Measurements from ENCODE around the gene GAA.
A peak's percentile ranks its signal among the peaks of the same experiment; 100 is the strongest.

The GAA gene

DNA sequence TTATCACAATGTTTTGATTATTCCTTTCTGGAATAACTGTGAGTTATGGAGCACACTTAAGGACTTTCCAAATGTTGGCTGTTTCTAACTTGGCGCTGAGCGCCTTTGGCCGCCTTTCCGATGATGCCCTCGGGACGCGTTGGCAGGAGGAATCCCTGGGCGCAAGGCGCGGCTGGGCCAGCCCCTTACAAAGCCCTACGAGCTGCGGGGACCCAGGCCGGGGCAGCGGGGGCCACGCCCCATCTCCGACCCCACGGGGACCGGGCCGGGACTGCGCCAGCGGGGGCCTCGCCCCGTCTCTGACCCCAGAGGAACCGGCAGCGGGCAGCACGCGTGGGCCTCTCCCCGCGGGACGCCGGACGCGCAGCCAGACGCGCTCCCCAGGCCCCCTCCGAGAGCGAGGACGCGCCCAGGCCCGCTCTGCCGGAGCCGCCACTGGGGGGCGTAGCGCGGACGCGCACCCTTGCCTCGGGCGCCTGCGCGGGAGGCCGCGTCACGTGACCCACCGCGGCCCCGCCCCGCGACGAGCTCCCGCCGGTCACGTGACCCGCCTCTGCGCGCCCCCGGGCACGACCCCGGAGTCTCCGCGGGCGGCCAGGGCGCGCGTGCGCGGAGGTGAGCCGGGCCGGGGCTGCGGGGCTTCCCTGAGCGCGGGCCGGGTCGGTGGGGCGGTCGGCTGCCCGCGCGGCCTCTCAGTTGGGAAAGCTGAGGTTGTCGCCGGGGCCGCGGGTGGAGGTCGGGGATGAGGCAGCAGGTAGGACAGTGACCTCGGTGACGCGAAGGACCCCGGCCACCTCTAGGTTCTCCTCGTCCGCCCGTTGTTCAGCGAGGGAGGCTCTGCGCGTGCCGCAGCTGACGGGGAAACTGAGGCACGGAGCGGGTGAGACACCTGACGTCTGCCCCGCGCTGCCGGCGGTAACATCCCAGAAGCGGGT is at the start of gene GAA:
Gene GAA (plus strand): TSS at position 571 of the 935 bp plus-strand sequence. CDS start 3,006 bp downstream, outside the sequence.
- H3K4me3 ChIP-seq (ENCODE audit: low read depth, low read length), result peak within 1 kb of the TSS; percentile 81

DNA sequence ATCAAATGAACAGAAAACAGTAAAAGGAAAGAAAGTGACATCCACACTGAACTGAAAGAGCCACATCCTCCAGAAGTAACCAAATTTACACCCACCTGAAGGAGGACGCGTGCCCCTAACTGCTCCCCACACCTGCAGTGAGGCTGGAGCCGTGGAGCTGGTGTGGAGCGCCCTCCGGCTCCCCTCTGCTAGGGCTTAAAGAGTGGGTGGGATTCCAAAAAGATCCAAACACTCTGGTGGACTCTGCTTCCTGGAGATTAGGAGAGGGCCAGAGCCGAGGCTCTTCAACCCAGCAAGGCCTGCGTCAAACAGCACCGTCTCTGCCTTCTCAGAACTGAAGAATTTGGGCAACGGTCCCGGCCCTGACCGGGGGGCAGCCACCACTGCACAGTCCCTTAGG is 49.7 kb upstream of the GAA start:
- no peak overlapping the region for H3K4me3 ChIP-seq (ENCODE audit: low read depth, low read length)

DNA sequence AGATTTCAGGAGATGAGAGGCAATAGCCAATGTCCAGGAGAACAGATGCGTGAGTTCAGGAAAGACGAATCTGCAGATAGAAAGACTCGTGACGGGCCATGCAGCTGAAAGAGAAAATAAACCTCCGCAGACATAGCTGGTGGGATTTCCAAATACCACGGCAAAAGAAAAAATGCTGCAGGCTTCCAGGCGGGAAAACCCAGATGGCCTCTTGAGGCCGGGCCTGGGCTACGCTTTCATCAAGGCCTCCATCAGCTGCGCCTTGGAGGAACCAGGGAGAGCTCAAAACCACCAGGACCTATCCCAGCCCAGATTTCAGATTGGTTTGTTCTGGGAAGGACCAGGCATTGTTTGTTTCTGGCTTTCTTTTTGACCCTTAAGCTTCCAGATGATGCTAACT is 48.3 kb upstream of the GAA start:
- no peak overlapping the region for H3K4me3 ChIP-seq (ENCODE audit: low read depth, low read length)

DNA sequence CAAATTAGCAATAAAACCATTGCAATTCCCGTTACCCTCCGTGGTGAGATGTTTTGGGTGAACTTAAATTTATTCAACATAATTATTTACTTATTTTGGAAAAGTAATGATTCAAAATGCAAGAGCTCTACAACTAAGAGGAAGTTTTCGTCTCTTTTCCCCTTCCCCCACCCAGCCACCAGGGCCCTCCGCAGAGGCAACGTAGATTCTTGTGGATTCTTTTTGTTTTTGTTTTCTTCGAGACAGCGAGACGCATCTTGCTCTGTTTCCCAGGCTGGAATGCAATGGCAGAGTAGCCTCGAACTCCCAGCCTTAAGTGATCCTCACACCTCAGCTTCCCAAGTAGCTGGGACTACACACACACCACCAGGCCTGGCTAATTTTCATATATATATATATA is 45.8 kb upstream of the GAA start:
- no peak overlapping the region for H3K4me3 ChIP-seq (ENCODE audit: low read depth, low read length)

DNA sequence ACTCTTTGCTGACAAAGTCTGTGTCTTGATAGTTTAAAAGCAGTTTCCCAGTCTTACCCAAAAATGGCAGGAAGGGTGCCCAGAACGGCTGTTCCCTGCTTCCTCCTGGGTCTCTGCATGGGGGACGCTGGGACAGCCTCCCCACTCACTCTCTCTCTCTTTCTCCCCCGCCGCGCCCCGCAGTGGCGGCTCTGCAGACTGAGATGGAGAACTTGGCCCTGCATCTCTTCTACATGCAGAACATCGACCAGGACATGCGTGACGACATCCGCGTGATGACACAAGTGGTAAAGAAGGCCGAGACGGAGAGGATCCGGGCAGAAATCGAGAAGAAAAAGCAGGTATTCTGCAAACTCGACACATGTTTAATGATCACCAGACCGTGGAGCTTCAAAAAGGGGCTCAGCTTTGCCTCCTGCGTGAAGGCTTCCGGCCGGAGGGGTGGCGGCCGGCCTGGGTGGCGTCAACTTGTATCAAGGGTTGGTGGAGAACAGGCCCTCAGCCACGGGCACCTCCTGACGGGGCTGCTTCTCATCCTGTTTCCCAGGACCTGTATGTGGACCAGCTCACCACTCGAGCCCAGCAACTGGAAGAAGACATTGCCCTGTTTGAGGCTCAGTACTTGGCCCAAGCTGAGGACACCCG is 42.9 kb upstream of the GAA start:
- no peak overlapping the region for H3K4me3 ChIP-seq (ENCODE audit: low read depth, low read length)

DNA sequence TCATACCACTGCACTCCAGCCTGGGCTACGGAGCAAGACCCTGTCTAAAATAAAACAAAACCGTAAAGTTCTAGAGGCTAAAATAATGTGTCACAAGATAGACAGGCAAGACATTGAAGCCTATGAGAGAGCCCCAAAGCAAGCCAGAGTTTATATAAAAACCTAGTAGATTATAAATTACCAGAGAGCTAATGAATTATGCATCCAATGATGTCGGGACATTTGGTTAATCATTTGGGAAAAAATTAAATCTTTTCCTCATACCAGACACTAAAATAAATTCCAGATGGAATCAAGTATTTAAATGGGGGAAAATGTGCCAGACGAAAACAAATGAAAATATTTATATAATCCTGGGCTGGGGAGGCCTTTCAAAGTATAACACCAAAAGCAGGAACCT is 40.7 kb upstream of the GAA start:
- H3K4me3 ChIP-seq (ENCODE audit: low read depth, low read length), result no peak overlapping the region

DNA sequence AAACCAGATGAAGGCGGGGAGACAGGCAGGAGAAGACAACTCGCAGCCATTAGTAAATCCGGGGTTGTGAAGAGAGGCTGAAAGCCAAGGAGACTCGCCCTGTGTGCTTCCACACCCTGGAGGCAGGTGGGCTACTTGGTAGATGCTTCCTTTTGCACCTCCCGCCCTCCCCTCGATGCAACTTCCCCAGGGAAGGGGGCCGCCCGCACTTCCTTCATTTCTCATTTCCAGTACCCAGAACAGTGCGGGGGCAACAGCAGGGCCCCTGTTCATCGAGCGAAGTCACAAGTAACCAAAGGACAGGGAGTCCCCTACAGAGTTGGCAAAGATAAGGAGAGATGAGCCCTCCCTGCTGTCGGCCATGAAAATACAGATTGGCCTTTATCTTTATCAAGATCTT is 40.0 kb upstream of the GAA start:
- H3K4me3 ChIP-seq (ENCODE audit: low read depth, low read length), result no peak overlapping the region

DNA sequence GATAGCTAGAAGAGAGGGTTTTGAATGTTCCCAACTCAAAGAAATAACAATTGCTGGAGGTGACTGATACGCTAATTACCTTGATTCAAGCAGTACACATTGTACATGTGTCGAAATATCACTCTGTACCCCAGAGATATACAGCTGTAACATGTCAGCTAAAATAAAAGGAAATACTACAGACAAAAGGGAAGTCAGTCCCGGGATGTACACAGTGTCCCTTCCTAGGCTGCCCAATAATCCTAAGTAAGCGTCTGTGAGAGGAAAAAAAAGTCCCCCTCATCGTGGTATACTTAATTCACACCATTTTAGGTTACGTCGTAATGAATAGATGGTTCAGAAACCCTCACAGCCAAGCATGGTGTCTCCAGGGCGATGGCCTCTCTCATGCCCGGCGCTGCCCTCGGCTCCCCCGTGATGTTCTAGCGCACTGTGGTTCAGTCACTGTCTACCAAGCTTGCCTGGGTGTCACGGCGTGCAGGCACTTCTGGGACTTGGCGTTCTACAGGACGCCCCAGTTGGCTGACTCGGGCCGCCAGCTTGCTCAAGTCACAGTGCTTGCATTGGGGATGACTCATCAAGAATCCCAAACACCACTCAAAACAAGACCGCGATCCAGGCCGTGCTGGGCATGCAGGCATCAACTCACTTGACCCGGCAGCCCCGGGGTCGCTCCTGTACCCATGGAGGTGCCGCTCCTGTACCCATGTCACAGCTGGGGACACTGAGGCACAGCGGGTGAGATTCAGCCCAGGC is 37.4 kb upstream of the GAA start:
- no peak overlapping the region for H3K4me3 ChIP-seq (ENCODE audit: low read depth, low read length)

DNA sequence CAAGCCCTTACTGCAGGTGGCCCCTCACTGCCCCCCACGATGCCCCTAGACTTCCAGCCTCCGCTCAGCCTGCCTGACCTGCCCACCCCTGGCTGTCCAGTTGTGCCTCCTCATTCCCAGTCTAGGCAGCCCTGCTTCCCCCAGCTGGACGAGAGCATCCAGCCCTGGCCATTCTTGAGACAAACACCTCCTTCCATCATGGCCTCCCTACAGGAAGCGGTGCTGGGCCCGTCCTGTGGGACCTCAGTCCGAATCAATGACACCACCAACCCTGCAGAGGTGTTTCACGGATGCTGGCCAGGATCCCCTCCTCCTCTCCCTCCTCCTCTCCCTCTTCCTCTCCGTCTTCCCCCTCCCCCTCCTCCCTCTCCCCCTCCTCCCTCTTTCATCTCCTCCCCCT is 36.7 kb upstream of the GAA start:
- no peak overlapping the region for H3K4me3 ChIP-seq (ENCODE audit: low read depth, low read length)

DNA sequence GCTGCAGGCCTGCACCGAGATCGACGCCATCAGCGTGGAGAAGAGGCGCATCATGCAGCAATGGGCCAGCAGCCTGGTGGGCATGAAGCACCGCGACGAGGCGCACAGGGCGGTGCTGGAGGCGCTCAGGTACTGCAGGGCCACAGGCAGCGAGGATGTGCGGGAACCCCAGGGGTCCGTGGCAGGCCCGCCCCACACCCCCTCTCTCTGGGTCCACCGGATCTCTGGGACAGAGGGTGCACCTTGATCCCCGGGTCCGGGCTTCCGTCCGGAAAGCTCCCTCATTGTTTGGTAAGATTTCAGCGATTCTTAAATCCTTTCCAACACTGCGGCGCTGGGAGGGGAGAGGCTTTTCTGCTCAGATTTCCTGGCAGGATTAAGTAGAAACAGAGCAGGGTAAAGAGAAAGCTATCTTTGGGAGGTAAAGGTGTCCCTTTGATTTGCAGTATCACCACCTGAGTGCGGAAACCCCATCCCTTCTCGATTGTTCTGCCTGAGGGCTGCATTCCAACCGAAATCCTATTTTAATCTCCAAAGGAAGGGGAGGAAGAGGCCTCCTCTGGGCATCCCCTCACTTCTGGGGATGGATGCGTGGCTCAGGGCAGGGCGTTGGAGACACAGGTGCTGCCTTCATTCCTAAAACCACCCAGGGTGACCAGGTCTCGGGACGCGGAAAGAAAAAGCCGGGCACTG is 35.8 kb upstream of the GAA start:
- H3K4me3 ChIP-seq (ENCODE audit: low read depth, low read length), result no peak overlapping the region

DNA sequence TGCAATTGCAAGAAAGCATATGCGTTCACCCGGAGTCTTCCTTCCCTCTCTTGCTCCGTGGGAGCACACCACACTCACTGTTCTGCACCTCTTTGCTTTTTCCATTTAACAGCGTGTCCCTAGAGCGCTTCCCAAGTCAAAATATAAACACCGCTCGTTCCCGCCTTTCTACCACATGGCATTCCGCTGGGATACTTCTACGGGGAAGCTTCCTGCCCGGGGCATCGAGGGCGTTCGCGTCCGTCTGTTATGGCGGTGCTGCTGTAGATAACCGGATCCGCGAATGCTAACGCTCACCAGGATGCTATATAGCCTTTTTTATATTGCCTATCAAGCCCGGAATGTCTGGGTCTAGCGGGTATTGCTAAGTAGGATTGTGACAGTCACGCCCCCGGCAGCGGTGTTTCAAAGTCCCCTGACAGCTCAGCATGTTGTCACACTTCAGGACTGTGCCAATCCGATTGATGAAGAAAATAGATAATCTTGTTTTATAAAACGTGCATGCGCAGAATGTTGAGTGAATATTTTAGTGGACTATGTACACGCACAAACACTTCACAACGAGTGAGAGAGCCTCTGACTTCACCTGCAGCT is 33.9 kb upstream of the GAA start:
- no peak overlapping the region for H3K4me3 ChIP-seq (ENCODE audit: low read depth, low read length)

DNA sequence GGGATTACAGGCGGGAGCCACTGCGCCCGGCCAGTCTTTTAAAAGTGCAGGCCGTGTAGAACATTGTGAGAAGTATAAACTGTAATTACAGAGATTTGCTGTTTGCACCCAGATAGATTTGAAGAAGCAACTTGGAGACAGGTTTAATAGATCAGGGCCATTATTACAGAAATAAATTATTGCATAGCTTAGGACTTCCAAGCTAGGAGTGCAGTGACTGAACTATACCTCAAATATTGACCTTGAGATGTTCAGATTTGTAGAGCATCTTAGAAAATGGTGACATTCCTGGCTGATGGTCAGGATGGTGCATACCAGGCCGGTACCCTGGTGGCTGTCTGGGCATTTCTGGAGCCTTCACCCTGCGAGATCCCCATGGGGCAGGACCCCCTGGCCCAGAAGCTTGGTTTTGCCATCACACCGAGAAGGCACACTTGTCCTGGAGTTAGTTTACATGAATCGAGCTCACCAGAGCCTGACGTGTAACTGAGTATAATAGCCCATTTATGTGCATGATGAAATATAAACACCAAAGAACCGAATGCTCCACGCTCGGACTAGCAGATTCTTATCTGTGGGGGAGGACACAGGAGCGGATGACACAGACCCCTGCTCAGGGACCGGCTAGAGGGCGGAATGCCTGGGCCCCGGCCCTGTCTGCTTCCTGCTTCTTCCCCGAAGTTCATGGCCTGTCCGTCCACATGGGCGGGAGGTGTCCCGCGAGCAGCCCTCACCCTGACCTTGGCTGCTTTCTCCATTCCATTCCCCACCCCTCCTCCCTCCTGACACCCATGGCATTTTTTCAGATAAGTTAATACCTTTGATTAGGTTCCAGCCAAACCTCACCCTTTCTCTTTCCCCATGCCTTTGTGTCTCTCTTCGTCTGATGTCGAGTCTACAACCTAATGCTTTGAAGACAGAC is 32.8 kb upstream of the GAA start:
- H3K4me3 ChIP-seq (ENCODE audit: low read depth, low read length), result no peak overlapping the region

DNA sequence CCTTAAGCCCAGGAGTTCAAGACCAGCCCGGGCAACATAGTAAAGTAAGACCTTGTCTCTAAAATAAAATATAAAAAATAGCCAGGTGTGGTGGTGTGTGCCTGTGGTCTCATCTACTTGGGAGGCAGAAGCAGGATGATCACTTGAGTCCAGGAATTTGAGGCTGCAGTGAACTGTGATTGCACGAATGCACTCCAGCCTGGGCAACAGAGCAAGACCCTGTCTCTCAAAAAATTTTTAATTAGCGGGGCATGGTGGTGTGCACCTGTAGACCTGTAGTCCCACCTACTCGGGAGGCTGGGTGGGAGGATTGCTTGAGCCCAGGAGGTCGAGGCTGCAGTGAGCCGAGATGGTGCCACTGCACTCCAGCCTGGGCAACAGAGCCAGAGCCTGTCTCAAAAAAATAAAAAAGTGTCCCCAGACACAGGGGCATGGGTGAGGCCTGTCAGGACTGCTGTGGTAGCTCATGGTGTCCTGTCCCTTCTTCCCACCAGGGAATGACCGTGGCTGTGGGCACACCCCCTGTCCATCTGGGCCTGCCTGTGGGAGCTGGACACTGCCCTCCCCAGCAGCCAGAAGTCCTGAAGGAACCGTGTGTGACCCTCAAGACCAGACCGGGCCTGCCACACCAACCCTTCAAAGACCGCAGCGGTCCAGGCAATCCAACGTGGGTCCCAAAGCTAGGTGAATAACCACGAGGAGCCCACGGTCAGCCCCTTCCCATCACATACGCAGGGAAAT is 30.8 kb upstream of the GAA start:
- no peak overlapping the region for H3K4me3 ChIP-seq (ENCODE audit: low read depth, low read length)

DNA sequence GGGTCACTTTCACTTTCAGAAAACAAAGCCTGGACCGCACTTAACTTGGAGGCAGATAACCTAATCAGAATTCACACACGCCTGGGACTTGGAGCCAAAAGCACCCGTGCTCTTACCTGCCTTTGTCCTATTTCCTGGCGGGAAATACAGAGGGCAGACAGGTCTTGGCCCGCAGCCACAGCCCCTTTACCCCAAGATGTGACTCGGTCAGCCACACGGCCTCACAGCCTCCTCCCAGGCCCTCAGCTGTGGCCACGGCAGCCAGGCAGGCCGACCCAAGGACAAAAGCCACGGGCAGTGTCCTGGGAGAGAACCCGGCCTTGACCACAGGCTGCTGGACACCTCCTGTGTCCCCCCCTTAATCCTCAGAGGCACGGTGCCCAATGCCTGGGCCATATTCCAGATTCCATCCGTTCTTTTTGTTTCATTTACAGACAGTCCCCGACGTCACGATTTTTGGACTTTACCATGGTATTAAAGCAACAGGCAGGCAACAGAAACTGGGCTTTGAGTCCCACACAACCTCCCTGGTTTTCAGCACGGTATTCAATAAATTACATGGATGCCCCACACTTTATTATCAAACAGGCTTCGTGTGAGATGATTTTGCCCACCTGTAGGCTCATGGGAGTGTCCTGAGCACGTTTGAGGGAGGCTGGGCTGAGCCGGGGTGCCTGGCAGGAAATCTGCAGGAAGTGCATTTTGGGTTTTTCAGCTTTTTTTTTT is 30.1 kb upstream of the GAA start:
- H3K4me3 ChIP-seq (ENCODE audit: low read depth, low read length), result no peak overlapping the region

DNA sequence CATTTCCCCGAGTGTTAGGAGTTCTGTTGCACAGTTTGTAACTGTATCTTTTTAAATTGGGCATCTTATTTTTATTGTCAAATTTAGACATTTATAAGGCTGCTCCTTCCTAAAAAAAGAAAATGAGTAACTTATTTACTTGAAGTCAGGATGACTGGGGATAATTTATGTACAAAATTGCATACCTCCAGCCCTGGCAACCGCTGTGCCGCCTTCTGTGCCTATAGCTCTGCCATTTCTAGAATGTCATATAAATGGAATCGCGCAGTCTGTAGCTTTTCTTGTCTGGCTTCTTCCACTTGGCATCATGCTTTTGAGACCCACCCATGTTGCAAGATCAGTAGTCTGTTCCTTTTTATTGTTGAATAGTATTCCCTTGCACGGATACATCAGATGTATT is 29.0 kb upstream of the GAA start:
- H3K4me3 ChIP-seq (ENCODE audit: low read depth, low read length), result no peak overlapping the region

DNA sequence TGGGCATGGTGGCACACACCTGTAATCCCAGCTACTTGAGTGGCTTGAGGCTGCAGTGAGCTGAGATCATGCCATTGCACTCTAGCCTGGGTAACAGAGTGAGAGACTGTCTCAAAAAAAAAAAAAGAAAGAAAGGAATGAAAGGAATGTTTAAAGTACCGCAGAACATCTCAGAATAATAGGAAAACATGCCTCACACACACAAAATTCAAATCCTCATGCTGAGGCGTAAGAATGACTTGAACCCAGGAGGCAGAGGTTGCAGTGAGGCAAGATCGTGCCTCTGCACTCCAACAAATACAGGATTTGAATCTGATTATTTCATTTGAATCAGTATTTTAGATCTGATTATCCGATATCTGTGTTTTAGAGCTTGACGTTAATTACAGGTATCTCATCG is 21.3 kb upstream of the GAA start:
- H3K4me3 ChIP-seq (ENCODE audit: low read depth, low read length), result no peak overlapping the region

DNA sequence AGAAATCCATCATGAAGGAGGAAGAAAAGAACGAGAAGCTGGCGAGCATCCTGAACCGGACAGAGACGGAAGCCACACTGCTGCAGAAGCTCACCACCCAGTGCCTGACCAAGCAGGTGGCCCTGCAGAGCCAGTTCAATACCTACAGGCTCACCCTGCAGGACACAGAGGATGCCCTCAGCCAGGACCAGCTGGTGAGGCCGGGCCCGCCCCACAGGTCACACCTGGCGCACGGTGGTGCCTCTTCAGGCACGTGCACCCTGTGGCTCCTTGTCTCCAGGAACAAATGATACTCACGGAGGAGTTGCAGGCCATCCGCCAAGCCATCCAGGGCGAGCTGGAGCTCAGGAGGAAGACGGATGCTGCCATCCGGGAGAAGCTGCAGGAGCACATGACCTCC is 19.8 kb upstream of the GAA start:
- no peak overlapping the region for H3K4me3 ChIP-seq (ENCODE audit: low read depth, low read length)

DNA sequence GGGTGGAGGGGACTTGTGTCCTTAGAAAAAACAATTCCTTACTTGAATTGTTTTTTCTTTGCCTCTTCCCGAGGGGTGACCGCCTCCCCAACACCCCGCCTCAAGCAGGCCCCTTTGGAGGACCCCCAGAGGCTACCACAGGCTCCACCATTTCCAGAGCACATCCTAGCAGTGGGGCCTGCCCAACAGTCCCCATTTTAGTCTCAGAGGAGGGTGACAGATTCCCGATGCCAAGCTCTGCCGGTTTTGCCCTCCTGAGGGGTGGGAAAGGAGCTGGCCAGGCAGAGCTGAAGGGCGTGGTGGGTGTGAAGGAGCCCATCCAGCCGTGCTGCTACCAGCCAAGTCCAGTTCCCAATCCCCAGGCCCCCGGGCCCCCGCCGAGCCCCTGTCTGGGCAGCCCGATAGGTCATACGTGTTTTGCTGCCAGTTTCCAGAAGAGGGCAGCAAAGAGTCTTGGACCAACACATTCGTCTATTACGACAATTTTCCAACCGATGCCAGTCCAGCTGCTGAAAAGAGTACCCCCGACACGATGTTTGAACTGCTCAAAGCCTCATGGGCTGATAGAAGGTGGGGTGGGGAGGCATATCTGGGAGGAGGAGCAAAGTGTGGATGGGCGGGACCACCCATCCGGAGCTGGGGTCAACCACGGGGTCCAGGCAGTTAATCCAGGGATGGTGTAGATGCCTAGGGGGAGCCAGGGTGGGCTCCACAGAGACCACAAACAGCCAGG is 18.8 kb upstream of the GAA start:
- H3K4me3 ChIP-seq (ENCODE audit: low read depth, low read length), result no peak overlapping the region
